Ovary (tissue), 3 donors: ENCODE data around the gene CHAC1.

Experiments used
- CTCF ChIP-seq, 3 donors: fragments of 450-650 bp in 2 of 3; fragments of 200-600 bp in 1 of 3; IDR thresholded peaks; one replicate each; pipeline versions ENCODE4 v1.5.1 to v1.8.0; 2016 to 2022; ENCODE audit warnings: antibody characterized with exemption in 3 of 3, mild to moderate bottlenecking in 1 of 3
- EP300 ChIP-seq: sonication (generic); formaldehyde crosslinking; IDR thresholded peaks from one replicate; pipeline ENCODE4 v1.6.1; 2017; ENCODE audit warnings: antibody characterized with exemption
- donor health status: DM: no; HTN: no; CAD: no.

- no peak for TF ChIP-seq CTCF (IDR thresholded peaks at IDR 0.05)
- TF ChIP-seq EP300 = no peak
These were observed 21.8 kb upstream of the CHAC1 start for GRCh38 chr15:40931300-40932142.
